HG03439 (cell line): ENCODE data around the gene INTS4.
"Not testable (repeated sequence)": the region's sequence is repeated elsewhere in the genome, so short reads cannot be mapped to it uniquely, and the experiment has no call there.

ENCODE experiments used
- ATAC-seq: cut with Tn5 transposase; IDR thresholded peaks from one replicate; pipeline ENCODE4 v1.9.1; 2021; ENCODE audit warnings: mild to moderate bottlenecking, moderate library complexity; ENCODE audit not compliant: unreplicated experiment

The INTS4 gene

GRCh38 chr11:77884186-77884828, 110.2 kb downstream of the INTS4 start:
- ATAC-seq = no peak

- ATAC-seq = no peak
Measured at GRCh38 chr11:77883775-77884174, 110.7 kb downstream of the INTS4 start.

GRCh38 chr11:77882396-77882795, 112.1 kb downstream of the INTS4 start:
- ATAC-seq = no peak

GRCh38 chr11:77879218-77879617, 115.2 kb downstream of the INTS4 start:
- no peak for ATAC-seq

GRCh38 chr11:77878247-77878646, 116.2 kb downstream of the INTS4 start:
- not testable (repeated sequence) for ATAC-seq

GRCh38 chr11:77876045-77876444, 118.4 kb downstream of the INTS4 start:
- no peak for ATAC-seq

GRCh38 chr11:77874206-77874605, 120.3 kb downstream of the INTS4 start:
- ATAC-seq = no peak

GRCh38 chr11:77873345-77873744, 121.1 kb downstream of the INTS4 start:
- no peak for ATAC-seq

- no peak for ATAC-seq
Measured at GRCh38 chr11:77871855-77872254, 122.6 kb downstream of the INTS4 start.

- no peak for ATAC-seq
Measured at GRCh38 chr11:77868744-77869143, 125.7 kb downstream of the INTS4 start.

GRCh38 chr11:77866336-77866735, 128.1 kb downstream of the INTS4 start:
- no peak for ATAC-seq

GRCh38 chr11:77865805-77866204, 128.7 kb downstream of the INTS4 start:
- no peak for ATAC-seq

- not testable (repeated sequence) for ATAC-seq
Measured at GRCh38 chr11:77861444-77861843, 133.0 kb downstream of the INTS4 start.

- ATAC-seq = not testable (repeated sequence)
Measured at GRCh38 chr11:77857906-77858457, 136.5 kb downstream of the INTS4 start.

GRCh38 chr11:77854838-77855237, 139.6 kb downstream of the INTS4 start:
- ATAC-seq = no peak

- ATAC-seq = no peak
Measured at GRCh38 chr11:77851503-77851902, 143.0 kb downstream of the INTS4 start.

- not testable (repeated sequence) for ATAC-seq
Measured at GRCh38 chr11:77843700-77844099, 150.8 kb downstream of the INTS4 start.

- no peak for ATAC-seq
Measured at GRCh38 chr11:77842441-77843121, 151.9 kb downstream of the INTS4 start.

- no peak for ATAC-seq
Measured at GRCh38 chr11:77833302-77833701, 161.2 kb downstream of the INTS4 start.

- ATAC-seq = no peak
Measured at GRCh38 chr11:77828926-77829325, 165.5 kb downstream of the INTS4 start.
